ENCODE measurements around the gene LRRC25.

LRRC25 gene

DNA sequence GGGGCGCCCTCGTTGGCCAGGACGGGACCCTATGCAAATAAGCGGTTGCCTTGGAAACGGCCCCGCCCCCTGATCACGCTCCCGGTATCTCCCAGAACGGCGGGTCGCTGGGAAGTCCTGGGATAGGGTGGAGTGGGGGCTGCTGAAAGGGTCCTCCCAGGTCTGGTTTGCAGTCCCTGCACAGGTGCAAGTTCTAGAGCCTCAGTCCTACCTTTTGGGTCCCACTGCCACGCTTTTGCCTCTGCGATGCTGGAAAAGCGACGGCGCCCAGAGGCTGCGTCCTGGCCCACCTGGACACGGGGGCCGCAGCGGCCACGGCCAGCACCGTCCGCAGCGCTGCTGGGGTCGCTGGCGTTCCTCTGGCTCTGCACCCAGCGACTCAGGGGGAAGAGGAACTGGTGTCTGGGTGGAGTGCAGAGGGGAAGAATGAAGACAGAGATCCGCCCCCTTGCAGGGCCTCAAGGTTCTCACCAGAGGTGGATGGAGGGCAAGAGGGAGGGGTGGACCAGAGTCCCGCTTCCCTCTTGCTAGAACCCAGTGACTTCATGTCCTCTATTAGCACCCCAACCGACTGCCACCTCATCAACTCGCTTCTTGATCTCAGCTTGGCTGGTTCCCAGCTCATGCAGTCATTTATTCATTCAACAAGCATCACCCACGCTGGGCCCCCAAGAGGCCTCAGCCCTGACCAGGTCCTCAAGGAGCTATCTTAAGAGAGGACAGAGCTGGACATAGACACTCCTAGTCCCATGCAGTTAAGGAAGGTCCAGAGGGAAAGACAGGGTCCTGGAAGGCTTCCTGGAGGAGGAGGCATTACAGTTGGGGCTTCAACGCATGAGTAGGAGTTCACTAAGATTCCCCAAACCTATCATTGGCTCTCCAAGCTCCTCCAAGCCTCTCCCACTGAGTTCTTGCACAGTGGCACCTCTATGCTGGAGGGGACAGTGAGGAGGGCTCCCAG is at the start of gene LRRC25:
LRRC25 (minus strand) TSS at position 381 of the 961 bp plus-strand sequence. CDS start 659 bp downstream, outside the sequence.
- no peak for DNase-seq

DNA sequence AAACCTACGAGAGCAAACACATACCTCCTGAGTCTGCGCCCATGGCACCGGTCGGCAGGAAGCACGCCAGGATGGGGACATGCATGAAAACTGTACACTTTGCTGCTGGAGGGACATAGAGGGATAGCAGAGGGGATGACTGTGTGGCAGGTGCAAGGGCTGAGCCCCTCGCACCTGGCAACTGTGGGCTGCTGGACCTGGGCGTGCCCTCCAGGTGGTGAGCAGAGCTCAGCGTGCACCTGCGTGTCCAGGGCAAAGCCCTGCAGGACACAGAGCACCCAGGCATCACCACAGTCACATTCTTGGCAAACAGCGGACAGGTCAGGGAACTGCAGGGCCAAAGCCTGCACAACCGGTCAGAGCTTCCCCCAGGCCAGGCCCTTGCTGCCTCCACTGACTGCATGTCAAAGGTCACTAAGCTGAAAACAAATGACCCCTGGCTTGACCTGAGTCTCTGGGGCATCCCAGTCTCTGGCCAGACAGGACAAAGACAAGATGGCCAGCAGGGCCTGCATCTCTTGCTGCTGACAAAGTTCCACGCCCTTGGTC is 49.5 kb upstream of the LRRC25 start:
- no peak for DNase-seq

DNA sequence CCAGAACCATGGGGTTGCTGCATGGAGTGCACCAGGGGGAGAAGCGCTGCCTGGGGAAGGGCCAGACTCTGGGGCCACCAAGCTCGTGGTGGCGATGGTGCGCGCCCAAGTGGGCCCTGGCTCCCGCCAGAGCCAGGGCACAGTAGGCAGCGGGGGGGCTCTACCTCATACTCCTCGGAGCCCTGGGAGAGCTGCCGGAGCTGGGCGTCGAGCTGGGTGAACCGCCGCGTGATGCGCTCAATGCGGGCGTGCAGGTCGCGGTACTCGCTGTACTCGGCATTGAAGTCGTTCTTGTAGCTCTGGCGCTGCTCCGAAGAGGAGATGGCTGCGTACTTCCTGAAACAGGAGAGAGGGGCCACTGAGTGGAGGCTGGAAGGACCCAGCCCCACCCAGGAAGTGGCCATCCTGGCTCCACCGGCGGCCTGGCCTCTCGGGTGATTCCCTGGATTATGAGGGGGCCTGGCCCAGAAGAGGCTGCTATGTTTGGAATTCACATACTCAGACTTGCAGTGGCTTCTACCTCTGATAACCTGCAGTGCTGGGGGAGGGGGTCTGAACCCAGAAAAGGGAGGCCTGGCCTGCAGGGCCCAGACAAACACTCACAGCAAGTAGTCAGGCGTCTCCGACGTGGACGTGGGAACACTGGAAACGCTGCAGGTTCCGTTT is 48.9 kb upstream of the LRRC25 start:
- DNase-seq, result no peak

DNA sequence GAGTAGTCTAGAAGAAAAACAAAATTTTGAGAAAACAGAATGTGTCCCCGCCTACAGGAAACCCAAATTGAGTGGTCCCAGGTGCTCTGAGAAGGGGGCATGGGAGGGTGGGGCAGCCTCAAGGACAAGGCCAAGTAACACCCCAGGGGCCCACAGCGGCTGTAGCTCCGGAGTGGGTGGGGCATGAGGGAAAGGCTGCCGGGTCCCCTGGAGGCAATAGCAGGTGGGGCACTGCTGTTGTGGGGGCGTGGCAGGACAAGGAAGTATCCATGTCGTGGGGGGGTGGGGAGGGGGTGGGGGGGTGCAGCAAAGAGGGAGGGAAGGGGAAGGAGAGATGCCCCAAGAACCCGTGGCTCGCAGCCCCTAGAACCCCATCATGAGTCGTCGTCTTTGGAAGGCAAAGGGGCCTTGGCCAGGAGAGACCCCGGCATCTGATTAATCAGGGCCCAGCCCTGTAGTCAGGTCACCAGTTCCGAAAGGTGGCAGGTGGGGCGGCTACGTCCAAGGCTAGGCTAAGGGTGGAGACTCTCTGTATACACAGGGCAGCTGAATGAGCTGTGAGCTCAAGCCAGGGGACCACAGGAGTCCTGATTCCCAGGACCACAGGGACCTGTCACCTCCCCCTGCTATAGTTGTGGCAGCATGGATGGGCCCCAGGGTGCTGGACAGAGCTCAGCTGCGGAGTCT is 48.0 kb upstream of the LRRC25 start:
- no peak for DNase-seq

DNA sequence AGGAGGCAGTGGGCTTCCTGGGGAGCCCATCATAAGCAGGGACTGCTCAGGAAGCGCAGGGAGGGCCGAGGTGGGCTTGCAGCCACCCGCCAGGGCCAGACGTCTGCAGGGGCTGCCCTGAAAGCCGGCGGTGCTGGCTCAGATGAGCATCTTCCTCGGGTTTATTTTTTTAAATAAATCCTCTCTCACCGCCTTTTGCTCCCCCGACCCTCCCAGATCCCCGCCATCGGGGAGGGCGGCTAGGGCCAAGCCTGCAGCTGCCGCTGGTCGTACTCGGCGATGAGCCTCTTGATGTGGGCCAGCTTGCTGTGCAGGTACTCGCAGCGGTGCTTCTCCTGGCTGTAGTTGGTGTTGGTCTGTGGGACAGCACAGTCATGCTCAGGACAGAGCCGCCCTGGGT is 47.1 kb upstream of the LRRC25 start:
- DNase-seq, result no peak

DNA sequence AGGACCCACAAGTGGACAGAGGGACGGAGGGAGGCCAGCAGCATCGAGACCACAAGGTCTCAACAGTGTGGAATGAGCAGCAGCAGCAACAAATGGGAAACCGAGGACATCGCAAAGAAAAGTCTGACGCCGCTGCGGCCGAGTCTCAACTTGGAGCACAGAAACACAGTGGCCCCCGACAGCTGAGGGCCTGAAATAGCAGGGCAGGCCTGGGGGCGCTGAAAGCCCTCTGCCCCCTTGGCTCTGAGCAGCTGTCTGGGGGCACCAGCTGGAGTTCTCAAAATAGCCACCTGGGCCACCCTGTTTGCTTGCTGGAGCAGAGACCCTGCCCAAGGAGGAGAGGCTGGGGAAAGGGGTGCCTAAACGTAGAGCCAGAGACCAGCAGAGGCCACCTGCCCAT is 46.4 kb upstream of the LRRC25 start:
- no peak for DNase-seq

DNA sequence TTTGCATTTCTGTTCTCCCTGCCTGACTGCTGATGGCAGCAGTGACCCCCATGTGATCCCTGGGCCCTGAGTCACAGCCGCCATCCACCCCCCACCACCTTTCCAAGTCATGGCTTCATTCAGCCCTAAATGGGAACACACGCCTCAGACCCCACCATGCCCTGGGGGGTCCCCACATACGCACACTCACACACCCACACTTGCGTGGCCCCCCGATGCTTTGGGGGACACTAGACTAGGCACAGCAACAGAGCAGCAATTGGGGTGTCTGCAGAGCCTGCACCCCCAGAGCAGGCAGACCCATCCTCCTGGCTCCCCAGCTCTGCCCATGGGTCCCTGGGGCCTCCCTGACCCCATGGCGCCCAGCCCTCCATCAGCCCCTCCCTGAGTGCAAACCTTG is 46.0 kb upstream of the LRRC25 start:
- no peak for DNase-seq

DNA sequence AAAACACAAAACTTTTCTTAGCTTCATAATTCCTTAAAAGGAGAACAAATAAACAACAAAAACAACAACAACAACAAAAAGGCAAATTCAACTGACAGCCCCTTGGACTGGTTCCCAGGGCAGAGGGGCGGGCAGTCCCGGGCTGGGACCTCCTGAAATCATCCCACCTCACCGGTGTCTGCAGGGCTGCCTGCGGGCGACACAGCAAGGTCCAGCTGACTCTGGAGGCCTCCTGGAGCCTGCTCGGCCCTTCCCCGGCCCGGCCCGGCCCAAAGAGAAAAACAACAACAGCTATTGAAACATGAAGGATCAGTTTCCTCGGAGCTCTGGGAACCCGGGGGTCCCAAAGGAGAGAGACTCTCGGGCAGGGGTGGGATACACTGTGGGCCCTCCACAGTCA is 45.5 kb upstream of the LRRC25 start:
- no peak for DNase-seq

DNA sequence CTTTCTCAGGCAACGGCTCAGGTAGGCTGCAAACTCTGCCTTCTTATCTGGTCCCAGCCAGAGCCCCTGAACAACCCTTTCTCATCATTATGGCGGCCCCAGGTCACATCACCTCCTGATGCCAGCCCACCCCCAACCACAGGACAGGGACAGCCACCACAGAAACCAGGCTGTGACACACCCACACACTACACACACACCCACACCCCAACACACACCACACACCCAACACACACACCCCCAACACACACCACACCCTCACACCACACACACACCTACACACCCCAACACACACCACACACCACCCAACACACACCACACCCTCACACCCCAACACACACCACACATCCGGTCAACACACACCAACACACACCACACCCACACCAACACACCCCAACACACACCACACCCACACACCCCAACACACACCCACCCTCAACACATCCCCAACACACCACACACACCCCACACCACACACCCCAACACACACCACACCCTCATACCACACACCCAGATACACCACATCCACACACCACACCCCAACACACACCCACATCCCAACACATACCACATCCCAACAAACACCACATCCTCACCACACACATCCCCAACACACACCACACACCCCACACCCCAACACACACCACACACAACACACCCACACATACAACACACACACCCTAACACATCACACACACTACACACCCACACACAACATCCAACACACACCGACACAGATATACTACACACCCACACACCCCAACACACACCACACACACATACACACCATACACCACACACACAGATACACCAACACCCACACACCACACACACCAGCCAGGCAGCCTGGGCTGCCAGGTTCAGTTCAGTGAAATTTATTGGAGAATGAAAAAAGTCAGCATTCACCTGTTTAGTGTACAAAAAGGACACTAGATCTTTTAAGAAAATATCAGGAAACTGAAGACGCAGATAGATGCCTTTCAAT is 44.7 kb upstream of the LRRC25 start:
- no peak for DNase-seq

DNA sequence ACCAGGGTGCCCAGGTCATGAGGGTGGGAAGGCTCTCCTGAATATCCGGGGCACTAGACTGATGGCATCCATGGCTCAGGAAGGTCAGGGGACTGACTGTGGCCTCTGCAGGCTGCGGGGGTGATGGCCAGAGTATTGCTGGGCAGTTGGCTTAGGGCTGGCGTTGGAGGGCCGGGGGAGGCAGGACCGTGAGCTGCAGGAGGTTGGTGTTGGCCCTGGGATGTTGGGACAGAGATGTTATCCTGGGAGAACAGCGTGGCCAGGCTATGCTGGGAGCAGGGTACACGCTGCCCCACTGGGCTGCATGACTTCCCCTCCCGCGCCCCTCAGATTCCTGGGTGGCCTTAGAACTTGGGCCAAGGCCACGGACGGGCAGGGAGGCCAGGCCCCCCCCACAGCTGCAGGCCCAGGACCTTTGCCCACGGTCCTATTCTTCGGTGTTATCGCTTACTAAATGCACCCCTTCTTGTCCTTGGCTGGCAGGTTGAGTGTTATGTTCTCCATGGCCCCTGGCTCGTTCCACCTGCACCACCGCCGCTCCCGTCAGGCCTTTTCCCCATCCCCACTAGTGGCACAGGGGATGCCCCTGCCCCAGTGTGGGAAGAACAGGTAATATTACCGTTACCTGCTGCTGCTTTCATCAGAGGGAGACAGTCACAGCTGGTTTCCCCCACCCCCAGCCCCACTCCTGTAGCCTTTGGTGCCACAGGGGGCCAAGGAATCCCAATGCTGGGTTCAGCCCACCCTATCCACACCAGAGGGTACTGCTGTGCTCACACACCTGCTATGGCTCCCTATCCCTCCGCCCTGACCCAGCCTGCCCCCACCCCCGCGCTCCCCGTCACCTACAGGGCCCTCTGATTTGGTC is 43.7 kb upstream of the LRRC25 start:
- DNase-seq, result no peak

DNA sequence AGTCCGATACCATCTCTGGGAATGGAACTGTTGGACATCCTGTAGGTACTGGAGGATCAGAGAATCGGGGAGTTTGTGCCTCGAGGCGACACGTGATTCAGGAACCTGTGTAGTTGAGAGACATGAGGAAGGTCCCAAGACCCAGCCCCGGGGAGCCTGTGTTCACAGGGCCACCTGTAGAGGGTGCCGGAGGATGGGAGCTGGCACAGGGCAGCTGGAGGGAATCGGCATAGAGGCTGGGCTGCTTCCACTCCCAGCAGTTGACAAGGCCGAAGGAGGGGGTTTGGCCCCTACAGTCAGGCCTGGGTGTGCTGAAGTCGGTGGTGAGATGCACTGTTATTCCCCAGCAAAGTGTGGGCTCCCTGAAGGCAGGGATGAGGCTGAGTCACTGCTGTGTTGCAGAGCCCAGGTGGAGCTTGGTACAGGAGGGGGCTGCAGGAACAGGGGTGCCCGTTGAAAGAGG is 43.0 kb upstream of the LRRC25 start:
- DNase-seq, result no peak

DNA sequence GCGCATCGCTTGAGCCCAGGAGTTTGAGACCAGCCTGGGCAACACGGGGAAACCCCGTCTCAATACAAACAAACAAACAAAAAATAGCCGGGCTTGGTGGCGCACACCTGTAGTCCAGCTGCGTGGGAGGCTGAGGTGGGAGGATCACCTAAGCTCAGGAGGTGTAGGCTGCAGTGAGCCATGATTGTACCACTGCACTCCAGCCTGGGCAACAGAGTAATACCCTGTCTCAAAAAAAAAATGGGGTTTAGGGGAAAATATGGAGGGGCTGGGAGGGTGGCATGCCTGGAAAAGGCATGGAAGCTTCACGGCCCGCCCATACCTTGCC is 42.5 kb upstream of the LRRC25 start:
- DNase-seq, result no peak

DNA sequence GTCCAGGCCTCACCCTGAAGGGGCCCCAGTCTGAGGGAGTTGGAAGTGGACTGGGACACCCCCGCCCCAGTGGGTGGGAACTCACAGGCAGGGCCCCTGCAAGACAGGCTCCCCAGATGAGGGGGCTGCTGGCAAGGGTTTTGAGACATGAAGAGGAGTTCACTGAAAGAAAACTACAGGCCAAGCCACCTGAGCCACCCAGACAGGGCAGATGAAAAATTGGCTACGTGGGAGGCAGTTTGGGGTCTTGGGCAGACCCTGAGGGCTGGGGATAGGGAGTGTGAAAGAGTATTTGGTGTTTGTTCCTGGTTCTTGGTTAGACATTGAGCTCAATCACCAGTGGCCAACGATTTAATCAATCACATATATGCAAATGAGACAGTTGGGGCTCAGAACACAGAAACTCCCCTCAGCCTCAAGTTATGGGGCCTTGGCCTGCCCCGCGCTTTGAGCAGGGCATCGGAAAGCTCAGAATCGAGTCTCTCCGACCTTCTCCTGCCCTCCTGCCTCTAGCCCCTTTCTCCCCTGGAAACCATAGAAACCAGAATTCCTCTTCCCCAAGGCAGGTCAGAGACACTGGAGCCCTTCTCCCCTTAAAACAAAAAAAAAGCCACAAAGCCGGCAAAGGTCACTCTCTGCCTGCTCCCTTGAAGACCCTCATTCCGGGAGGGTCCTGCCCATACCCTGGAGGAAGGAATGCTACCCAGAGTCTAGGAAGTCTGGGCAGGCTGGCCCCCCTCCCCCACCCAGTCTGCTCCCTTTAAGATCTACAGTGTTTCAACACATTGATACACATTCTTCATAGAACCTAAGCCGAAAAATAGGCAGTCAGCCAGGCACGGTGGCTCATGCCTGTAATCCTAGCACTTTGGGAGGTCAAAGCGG is 41.8 kb upstream of the LRRC25 start:
- DNase-seq, result no peak

DNA sequence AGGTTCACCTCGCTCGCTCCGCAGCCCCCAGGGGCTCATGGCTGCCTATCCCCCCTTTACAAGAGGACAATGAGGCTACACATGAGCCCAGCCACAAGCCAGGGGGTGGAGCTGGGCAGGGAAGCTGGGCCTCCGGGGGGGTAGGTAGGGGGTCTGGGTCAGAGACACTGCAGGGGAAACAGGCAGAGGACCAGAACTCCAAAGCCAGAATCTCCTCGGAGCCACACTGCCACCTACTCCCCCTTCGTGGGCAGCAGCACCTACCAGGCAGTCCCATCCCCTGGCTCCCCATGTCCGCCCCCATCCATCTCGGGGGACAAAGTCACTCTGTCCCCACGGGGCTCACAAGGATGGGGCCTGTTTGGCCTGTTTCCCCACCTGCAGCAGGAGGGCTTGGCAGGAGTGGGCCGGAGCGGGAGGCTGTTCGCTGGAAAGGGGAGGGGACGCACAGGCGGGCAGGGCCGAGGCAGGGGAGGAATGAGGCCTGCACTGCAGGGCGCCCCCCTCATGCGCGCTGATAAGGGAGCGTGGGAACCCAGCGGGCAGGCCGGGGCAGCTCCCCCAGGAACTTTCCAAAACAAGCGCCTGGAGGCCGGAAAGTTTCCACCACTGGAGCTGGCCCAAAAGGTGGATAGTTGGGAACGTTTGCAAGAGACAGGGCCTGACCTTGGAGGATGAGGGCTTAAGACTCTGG is 41.1 kb upstream of the LRRC25 start:
- DNase-seq, result no peak

DNA sequence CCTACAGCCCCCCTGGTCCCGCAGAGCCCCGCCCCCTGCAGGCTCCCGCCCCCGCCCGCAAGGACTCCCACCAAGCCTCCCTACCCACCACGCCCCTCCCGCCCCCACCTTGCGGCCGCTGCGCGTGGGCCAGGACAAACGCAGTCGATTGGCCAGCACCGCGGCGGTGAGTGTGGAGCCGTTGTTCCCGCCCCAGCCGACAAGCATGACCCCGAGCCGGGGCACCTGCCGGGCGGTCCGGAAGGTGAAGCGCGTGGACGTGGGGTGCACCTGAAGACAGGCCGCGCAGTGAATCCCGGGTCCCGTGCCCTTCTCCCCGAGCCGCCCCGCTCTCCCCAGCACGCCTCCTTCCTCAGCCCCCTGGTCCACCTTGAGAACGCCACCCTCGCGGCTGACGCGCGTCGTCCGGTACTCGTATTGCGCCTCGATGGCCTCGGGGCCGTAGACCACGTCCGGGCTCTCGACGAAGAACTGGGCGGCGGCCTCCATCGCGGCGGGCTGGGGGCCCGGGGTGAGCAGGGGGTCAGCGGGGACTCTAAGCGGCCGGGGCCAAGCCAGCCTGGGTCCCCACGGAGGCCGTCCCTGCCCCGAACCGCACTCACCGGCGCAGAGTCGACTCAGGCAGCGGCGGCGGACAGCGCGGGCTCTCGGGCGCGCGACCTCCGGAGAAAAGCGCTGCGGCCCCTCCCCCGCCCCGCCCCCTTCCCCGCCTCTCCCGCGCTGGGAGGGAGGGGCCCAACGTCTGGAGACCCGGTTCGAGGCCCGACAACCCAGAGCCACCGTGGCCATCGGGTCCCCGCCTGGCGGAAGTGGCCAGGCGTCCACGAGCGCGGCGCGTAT is 40.3 kb upstream of the LRRC25 start, which contains the start of gene ISYNA1:
ISYNA1 (minus strand) TSS at position 643 of the 840 bp plus-strand sequence; CDS start at position 489, 154 bp downstream.
- no peak for DNase-seq

DNA sequence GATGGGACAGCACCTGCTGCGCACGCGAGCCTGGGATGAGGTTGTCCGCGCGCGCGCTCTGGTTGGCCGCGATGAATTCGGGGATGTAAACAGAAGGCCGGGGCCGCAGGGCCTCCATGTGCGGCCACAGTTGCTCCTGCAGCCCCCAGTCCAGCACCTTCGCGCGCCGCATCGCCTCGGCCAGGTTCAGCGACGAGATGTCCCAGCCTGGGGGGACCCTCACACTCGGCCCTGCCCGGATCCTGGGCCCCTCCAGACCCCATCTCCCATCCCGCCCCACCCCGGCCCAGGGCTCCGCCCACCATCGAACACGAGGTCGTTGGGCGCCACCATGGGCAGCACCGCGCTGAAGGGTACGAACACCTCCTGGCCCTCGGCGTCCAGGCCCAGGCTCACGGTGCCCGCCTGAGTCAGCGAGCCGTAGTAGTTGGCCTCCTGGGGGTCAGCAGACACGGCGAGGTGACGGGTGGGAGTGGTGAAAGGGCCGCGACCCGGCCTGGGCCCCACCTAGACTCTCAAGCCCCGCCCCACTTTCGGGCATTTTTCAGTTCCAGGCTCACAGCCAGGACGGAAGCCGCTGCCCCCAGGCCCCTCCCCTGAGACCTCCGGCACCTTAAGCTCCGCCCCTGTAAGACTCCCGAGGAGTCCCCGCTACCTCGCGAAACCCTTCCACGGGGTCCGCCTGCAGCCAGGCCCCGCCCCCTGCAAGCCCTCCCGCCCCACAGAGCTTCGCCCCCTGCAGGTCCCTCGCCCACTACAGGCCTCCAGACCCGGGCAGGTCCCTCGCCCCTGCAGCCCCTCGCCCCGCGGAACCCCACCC is 39.5 kb upstream of the LRRC25 start:
- no peak for DNase-seq
